HepG2 (cell line): Measurements from ENCODE around the gene ETV5. TPM values are rescaled to one million over a fixed set of nuclear protein-coding genes. Genes with fewer than 3 reads are reported as not detected.

Experiments used
- IKZF4 ChIP-seq: sonication (generic); formaldehyde crosslinking; IDR thresholded peaks from 2 replicates; pipeline ENCODE4 v1.5.1; 2020; ENCODE audit warnings: borderline replicate concordance, mild to moderate bottlenecking, low read depth, missing genetic modification reagents; ENCODE audit errors: not compliant biosample characterization
- KLF9 ChIP-seq: IDR thresholded peaks from 2 replicates; pipeline ENCODE4 v1.6.1; 2016; ENCODE audit warnings: low read depth
- MED13 ChIP-seq: sonication (generic); formaldehyde crosslinking; IDR thresholded peaks from 2 replicates; pipeline ENCODE4 v1.5.0; 2020; ENCODE audit warnings: missing genetic modification reagents
- MTF2 ChIP-seq: sonication (generic); formaldehyde crosslinking; IDR thresholded peaks from 2 replicates; pipeline ENCODE4 v1.5.0; 2020; ENCODE audit warnings: missing genetic modification reagents, borderline replicate concordance
- POLR2AphosphoS5 ChIP-seq: IDR thresholded peaks from 2 replicates; pipeline ENCODE4 v1.6.1; 2012; ENCODE audit warnings: low read depth, low read length
- TCF7L2 ChIP-seq: IDR thresholded peaks from 2 replicates; pipeline ENCODE4 v1.6.1; 2011; ENCODE audit warnings: mild to moderate bottlenecking, low read depth, low read length, moderate library complexity
- ZNF101 ChIP-seq: sonication (generic); formaldehyde crosslinking; IDR thresholded peaks from 2 replicates; pipeline ENCODE4 v1.4.0; 2020; ENCODE audit warnings: mild to moderate bottlenecking, low read depth, missing genetic modification reagents, borderline replicate concordance
- ZNF224 ChIP-seq: sonication (generic); formaldehyde crosslinking; IDR thresholded peaks from 2 replicates; pipeline ENCODE4 v1.5.0; 2020; ENCODE audit warnings: mild to moderate bottlenecking, missing genetic modification reagents
- ZNF446 ChIP-seq: sonication (generic); formaldehyde crosslinking; IDR thresholded peaks from 2 replicates; pipeline ENCODE4 v1.5.0; 2020; ENCODE audit warnings: mild to moderate bottlenecking, missing genetic modification reagents
- polyA plus RNA-seq, 8 experiments: library from polyadenylated mRNA; depleted of rRNA in 3 of 8; stranded (reverse) in 7 of 8; unstranded in 1 of 8; fragments of >200 nt; fragmentation: Illumina TruSeq in 4 of 8; extraction: Trizol in 4 of 8; gene quantifications; 2 replicates each; pipeline versions ENCODE4 v1.2.1 to v1.2.3, GENCODE V29; 2011 to 2016; ENCODE audit warnings: low read depth in 4 of 8, missing spikeins in 1 of 8, mixed read lengths in 1 of 8; ENCODE audit not compliant: insufficient read depth in 1 of 8
- total RNA-seq, 5 experiments: library from RNA; depleted of rRNA; stranded (reverse); fragments of >200 nt; fragmentation: Illumina TruSeq; extraction: Trizol; gene quantifications; 2 replicates each; pipeline ENCODE4 v1.2.3, GENCODE V29; 2016; ENCODE audit warnings: low read depth in 1 of 5
- TF ChIP-seq, protein P1 (sequence below), 2 experiments: fragments of 450-650 bp in 1 of 2; sonication (generic) in 1 of 2; formaldehyde crosslinking in 1 of 2; IDR thresholded peaks; 2 replicates each; pipeline versions ENCODE4 v1.6.1 to v1.8.0; 2016 to 2022; ENCODE audit warnings: antibody characterized with exemption in 1 of 2, mild to moderate bottlenecking in 1 of 2, missing genetic modification reagents in 1 of 2
- TF ChIP-seq, protein P2 (sequence below): sonication (generic); formaldehyde crosslinking; IDR thresholded peaks from 2 replicates; pipeline ENCODE4 v1.8.0; 2022; ENCODE audit warnings: mild to moderate bottlenecking, missing genetic modification reagents; ENCODE audit not compliant: insufficient replicate concordance
- TF ChIP-seq, protein P3 (sequence below): sonication (generic); formaldehyde crosslinking; IDR thresholded peaks from 2 replicates; pipeline ENCODE4 v1.8.1; 2022; ENCODE audit warnings: low read depth, mild to moderate bottlenecking, missing genetic modification reagents
- TF ChIP-seq, protein P4 (sequence below): sonication (generic); formaldehyde crosslinking; IDR thresholded peaks from 2 replicates; pipeline ENCODE4 v1.4.0; 2020; ENCODE audit warnings: missing genetic modification reagents

ETV5 gene
- total and polyA plus RNA-seq, 2 of the 13 experiments (the other 11 are each of a cell fraction or from before 2014, with no cell fraction given): 52.9 to 57.2 TPM

DNA sequence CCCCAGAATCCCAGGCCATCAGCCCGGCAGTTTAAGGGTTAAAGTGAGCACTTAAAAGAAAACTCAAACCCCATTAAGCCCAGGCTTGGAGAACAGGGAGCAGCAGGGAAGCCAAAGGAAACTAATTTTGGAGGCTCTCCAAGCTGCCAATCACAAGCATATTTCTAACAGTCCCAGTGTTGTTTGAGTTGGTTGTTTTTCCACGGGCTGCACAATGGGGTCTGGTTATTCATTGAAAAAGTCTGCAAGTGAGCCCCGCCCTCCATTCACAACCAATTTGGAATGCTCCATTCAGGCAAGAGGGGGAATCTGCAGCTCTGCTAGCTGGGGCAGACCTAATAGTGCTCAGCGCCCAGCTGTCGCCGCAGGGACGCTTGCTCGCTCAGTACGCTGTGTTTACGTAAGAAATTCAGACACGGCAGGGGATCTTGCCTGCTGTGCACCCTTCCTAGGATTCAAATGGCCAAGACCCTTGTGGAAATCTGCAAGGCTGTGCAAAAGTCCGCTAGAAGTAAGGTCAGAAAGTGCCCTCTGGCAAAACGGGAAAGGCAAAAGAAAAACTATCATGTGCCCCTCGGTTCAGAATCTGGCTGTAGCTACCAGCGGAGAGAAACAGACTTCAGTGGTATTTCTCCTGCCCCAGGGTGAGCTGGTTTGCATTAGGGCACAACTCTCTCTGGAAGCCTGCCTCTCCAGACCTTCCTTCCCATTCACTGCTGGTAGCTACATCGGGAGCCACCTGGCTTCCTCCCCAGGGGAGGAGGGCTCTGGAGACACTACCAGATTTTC lies 11.0 kb downstream of the ETV5 start (continued):
- TF ChIP-seq ZNF101 (no peak), TCF7L2 (no peak), MTF2 (CRISPR knock-in tag) (no peak), ZNF224 (peak; percentile 86; the same call in 1 of the 2 replicates), MED13 (CRISPR knock-in tag) (0 out of 2 replicates have a peak, but pooled peaks have one; percentile 5), KLF9 (CRISPR knock-in tag) (no peak), IKZF4 (no peak), POLR2AphosphoS5 (peak; percentile 64), ZNF446 (CRISPR knock-in tag) (no peak)
- TF ChIP-seq, protein P1, sequence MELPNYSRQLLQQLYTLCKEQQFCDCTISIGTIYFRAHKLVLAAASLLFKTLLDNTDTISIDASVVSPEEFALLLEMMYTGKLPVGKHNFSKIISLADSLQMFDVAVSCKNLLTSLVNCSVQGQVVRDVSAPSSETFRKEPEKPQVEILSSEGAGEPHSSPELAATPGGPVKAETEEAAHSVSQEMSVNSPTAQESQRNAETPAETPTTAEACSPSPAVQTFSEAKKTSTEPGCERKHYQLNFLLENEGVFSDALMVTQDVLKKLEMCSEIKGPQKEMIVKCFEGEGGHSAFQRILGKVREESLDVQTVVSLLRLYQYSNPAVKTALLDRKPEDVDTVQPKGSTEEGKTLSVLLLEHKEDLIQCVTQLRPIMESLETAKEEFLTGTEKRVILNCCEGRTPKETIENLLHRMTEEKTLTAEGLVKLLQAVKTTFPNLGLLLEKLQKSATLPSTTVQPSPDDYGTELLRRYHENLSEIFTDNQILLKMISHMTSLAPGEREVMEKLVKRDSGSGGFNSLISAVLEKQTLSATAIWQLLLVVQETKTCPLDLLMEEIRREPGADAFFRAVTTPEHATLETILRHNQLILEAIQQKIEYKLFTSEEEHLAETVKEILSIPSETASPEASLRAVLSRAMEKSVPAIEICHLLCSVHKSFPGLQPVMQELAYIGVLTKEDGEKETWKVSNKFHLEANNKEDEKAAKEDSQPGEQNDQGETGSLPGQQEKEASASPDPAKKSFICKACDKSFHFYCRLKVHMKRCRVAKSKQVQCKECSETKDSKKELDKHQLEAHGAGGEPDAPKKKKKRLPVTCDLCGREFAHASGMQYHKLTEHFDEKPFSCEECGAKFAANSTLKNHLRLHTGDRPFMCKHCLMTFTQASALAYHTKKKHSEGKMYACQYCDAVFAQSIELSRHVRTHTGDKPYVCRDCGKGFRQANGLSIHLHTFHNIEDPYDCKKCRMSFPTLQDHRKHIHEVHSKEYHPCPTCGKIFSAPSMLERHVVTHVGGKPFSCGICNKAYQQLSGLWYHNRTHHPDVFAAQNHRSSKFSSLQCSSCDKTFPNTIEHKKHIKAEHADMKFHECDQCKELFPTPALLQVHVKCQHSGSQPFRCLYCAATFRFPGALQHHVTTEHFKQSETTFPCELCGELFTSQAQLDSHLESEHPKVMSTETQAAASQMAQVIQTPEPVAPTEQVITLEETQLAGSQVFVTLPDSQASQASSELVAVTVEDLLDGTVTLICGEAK (IDR thresholded peaks at IDR 0.05): no peak
- TF ChIP-seq, protein P1 (CRISPR knock-in tag; IDR thresholded peaks at IDR 0.05): no peak; the same call in 1 of the 2 replicates
- TF ChIP-seq, protein P2, sequence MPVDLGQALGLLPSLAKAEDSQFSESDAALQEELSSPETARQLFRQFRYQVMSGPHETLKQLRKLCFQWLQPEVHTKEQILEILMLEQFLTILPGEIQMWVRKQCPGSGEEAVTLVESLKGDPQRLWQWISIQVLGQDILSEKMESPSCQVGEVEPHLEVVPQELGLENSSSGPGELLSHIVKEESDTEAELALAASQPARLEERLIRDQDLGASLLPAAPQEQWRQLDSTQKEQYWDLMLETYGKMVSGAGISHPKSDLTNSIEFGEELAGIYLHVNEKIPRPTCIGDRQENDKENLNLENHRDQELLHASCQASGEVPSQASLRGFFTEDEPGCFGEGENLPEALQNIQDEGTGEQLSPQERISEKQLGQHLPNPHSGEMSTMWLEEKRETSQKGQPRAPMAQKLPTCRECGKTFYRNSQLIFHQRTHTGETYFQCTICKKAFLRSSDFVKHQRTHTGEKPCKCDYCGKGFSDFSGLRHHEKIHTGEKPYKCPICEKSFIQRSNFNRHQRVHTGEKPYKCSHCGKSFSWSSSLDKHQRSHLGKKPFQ (CRISPR knock-in tag): no peak
- TF ChIP-seq, protein P3, sequence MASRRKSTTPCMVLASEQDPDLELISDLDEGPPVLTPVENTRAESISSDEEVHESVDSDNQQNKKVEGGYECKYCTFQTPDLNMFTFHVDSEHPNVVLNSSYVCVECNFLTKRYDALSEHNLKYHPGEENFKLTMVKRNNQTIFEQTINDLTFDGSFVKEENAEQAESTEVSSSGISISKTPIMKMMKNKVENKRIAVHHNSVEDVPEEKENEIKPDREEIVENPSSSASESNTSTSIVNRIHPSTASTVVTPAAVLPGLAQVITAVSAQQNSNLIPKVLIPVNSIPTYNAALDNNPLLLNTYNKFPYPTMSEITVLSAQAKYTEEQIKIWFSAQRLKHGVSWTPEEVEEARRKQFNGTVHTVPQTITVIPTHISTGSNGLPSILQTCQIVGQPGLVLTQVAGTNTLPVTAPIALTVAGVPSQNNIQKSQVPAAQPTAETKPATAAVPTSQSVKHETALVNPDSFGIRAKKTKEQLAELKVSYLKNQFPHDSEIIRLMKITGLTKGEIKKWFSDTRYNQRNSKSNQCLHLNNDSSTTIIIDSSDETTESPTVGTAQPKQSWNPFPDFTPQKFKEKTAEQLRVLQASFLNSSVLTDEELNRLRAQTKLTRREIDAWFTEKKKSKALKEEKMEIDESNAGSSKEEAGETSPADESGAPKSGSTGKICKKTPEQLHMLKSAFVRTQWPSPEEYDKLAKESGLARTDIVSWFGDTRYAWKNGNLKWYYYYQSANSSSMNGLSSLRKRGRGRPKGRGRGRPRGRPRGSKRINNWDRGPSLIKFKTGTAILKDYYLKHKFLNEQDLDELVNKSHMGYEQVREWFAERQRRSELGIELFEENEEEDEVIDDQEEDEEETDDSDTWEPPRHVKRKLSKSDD (CRISPR knock-in tag): 0 out of 2 replicates have a peak, but pooled peaks have one; percentile 41
- TF ChIP-seq, protein P4, sequence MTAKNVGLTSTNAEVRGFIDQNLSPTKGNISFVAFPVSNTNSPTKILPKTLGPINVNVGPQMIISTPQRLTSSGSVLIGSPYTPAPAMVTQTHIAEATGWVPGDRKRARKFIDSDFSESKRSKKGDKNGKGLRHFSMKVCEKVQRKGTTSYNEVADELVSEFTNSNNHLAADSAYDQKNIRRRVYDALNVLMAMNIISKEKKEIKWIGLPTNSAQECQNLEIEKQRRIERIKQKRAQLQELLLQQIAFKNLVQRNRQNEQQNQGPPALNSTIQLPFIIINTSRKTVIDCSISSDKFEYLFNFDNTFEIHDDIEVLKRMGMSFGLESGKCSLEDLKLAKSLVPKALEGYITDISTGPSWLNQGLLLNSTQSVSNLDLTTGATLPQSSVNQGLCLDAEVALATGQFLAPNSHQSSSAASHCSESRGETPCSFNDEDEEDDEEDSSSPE (CRISPR knock-in tag): no peak
